Stimulated activated CD4-positive, alpha-beta T cell treated with anti-CD3 and anti-CD28 coated beads, Interleukin-1b, Interleukin-23, amount 100 ng/mL, for 1 hour (primary cell): ENCODE results near the gene WDCP.
"Not testable (repeated sequence)": the region's sequence is repeated elsewhere in the genome, so short reads cannot be mapped to it uniquely, and the experiment has no call there.

Experiments used
- DNase-seq, 2 donors: peaks; one replicate each; pipeline ENCODE4 v3.0.0-alpha.2; 2020; ENCODE audit warnings: low read depth in 2 of 2

Gene WDCP, protein sequence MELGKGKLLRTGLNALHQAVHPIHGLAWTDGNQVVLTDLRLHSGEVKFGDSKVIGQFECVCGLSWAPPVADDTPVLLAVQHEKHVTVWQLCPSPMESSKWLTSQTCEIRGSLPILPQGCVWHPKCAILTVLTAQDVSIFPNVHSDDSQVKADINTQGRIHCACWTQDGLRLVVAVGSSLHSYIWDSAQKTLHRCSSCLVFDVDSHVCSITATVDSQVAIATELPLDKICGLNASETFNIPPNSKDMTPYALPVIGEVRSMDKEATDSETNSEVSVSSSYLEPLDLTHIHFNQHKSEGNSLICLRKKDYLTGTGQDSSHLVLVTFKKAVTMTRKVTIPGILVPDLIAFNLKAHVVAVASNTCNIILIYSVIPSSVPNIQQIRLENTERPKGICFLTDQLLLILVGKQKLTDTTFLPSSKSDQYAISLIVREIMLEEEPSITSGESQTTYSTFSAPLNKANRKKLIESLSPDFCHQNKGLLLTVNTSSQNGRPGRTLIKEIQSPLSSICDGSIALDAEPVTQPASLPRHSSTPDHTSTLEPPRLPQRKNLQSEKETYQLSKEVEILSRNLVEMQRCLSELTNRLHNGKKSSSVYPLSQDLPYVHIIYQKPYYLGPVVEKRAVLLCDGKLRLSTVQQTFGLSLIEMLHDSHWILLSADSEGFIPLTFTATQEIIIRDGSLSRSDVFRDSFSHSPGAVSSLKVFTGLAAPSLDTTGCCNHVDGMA

GRCh38 chr2:24046930-24047702, at the start of gene WDCP:
Gene WDCP, minus strand, starts transcription at chr2:24047391. Its CDS starts 7,897 bp downstream, at chr2:24039494.
- DNase-seq, result peak; percentile 66 to 80

DNA sequence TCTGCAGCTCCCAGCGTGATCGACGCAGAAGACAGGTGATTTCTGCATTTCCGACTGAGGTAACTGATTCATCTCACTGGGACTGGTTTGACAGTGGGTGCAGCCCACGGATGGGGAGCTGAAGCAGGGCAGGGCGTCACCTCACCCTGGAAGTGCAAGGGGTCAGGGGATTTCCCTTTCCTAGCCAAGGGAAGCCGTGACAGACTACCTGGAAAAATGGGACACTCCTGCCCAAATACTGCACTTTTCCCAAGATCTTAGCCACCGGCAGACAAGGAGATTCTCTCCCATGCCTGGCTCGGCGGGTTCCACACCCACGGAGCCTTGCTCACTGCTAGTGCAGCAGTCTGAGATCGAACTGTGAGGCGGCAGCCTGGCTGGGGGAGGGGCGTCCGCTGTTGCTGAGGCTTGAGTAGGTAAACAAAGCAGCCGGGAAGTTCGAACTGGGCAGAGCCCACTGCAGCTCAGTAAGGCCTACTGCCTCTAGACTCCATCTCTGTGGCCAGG, 48.0 kb upstream of the WDCP start:
- DNase-seq, result not testable (repeated sequence)

DNA sequence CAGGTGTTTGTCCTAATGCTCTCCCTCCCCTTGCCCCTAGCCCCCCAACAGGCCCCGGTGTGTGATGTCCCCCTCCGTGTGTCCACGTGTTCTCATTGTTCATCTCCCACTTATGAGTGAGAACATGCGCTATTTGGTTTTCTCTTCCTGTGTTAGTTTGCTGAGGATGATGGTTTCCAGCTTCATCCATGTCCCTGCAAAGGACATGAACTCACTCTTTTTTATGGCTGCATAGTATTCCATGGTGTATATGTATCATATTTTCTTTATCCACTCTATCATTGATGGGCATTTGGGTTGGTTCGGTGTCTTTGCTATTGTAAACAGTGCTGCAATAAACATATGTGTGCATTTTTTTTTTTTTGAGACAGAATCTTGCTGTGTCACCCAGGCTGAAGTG, 46.1 kb upstream of the WDCP start:
- not testable (repeated sequence) for DNase-seq

DNA sequence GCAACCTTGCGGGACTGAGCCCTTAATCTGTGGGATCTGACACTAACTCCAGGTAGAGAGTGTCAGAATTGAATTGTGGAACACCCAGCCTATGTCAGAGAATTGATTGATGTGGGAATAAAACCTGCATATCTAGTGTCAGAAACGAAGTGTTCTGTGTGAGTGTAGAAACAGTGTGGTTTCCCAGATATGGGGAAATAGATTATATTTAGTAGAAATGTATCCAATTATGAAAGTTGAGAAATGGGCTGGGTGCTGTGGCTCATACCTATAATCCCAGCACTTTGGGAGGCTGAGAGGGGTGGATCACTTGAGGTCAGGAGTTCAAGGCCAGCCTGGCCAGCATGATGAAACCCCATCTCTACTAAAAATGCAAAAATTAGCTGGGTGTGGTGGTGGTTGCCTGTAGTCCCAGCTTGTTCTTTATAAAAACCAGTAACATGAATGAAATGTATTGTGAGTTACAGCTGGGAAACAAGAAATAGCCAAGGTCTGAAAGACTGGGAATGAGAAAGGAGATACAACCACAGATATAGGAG, 41.7 kb upstream of the WDCP start:
- DNase-seq, result no peak

DNA sequence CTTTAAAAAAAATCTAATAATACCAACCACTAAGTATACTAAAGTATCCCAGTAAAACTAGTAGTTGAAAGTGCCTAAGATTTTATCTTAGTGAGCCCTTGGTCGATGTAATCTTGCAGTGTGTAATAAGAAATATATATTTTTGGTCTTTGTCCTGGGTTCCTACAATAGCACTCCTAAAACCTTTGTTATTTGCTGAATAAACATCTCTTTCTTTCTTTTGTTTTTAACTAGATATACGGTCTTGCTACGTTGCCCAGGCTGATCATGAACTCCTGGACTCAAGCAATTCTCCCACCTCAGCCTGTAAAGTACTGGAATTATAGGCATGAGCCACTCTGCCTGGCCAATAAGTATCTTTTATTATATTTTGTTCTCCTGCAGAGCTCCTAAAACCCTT, 39.8 kb upstream of the WDCP start:
- no peak for DNase-seq

DNA sequence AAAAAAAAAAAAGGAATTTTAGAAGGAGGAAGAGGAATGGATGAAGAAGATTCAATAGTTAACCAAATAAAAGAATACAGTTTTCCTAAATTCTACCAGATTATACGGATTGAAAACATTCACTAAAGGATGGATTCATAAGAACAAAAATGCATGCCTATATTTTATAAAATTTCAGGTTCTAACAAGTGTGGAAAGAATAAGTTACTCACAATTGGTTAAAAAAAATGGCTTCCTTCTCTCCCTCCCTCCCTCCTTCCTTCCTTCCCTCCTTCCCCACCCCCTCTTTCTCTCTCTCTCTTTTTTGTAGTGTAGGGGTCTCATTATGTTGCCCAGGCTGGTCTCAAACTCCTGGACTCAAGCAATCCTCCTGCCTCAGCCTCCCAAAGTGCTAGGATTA, 39.0 kb upstream of the WDCP start:
- no peak for DNase-seq

DNA sequence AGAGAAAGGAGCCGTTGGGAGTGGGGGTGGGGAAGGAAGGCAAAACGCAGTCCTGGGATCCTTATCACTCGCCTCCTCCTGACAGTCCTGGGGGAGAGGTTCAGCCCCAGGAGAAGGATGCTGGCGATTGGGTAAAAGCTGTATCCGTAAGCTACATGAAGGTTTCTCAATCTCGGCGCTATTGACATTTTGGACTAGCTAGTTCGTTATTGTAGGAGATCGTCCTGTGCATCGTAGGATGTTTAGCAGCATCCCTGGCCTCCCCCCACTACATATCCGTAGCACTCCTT, 38.0 kb upstream of the WDCP start:
- no peak for DNase-seq

GRCh38 chr2:24084386-24085199, 37.4 kb upstream of the WDCP start, which contains the start of gene TP53I3:
Gene TP53I3, minus strand, starts transcription at chr2:24084834. Its CDS starts 508 bp downstream, at chr2:24084326.
- peak; percentile 51 to 71 for DNase-seq

DNA sequence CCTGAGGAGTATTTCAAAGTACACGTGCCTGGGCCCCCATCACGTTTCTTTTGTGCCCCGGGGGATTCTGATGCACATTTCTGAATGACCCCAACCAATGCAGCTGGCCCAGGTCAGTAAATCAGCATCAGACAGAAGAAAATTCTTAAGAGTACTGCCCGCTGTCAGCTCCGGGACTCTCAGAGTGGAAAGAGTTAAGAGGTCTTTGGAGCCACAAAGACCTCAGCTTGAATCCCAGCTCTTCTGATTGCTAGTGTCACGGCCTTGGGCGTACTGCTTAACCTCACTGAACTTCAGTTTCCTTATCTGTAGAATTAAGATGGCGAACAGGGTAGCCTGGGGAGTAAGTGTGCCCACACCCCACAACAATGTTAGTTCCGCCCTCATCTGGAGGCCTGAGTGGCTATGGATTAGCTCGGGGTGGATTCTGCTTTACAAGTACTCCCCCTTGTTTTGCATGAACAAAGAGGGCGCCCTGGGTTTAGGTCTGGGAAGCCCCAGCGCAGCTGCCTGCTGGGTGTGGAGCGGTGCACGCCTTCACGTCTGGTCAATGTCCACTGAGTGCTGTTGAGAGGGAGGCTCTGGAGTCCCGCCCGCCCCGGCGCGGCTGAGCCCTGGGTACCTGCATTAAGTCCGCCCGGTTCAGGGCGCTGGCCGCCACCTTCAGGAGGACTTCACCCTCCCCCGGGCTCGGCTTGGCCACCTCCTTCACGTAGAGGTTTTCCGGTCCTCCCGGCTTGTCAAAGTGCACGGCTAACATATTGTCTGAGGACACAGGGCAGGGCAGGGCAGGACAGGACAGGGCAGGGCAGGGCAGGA, 36.6 kb upstream of the WDCP start:
- DNase-seq, result peak in 1 of 2 donors; percentile 0

DNA sequence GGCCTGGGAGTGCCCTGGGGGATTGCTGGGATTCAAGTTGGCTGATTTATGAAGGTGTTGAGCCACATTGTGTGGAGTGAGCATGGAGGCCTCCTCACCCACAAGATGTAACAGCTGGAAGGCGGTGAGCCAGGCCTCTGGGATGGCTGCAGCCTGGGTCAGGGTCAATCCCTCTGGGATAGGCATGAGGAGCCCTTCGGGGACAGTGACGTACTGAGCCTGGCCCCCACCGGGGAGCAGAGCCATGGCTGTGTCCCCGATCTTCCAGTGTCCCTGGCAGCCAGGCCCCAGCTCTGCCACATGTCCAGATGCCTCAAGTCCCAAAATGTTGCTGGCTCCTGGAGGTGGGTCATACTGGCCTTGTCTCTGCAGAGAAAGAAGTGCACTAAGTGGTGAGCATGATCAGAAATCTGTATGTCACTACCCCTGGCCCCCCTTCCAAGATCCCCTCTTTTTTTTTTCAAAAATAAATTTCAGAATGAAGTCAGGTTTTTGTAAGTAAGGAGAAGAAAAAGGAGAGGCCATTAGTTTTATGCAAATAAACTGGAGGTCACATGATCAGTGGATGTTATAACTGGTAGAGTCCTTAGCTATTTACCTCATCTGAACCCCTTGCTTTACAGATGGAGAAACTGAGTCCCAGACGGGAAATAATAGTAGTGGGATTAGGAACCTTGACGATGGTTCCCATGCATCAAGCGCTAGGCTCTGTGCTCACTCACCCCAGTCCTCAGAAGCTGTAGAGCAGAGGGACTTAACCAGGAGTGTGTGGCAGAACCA, 35.8 kb upstream of the WDCP start:
- DNase-seq, result no peak

- no peak for DNase-seq
Measured at GRCh38 chr2:24080701-24081100, 33.5 kb upstream of the WDCP start.

DNA sequence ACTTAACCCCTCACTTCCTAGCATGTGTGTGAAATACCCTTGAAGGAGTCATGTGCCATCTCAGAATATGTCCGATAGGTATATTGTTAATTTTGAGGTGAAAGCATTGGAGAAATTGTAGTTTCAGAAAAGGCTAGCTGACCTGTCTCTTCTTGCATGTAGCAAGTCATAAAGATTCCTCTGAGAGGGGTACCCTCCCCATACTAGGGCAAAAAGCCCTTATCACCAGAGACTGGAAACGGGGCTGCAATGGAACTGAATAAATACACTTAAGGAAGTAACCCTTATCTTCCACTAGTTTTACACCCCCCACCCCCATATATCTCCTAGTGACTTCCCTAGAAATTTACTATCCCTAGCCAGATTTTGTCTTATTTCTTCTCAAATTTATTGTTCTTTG, 30.7 kb upstream of the WDCP start:
- DNase-seq, result no peak

DNA sequence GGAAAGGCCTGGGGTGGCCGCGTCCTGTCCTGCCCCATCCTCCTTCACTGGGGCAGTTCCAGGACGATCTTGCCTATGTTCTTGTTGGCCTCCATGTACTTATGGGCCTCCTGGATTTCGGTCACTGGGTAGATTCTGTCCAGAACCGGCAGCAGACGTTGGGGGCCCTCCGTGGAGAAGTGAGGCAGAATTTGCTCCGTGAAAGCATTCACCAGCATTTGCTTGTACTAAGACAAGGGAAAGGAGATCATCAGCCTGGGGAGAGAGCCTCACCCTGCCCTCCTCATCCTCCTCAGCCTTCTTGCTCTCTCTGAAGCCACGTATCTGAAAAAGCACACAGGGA, 30.3 kb upstream of the WDCP start:
- no peak for DNase-seq

DNA sequence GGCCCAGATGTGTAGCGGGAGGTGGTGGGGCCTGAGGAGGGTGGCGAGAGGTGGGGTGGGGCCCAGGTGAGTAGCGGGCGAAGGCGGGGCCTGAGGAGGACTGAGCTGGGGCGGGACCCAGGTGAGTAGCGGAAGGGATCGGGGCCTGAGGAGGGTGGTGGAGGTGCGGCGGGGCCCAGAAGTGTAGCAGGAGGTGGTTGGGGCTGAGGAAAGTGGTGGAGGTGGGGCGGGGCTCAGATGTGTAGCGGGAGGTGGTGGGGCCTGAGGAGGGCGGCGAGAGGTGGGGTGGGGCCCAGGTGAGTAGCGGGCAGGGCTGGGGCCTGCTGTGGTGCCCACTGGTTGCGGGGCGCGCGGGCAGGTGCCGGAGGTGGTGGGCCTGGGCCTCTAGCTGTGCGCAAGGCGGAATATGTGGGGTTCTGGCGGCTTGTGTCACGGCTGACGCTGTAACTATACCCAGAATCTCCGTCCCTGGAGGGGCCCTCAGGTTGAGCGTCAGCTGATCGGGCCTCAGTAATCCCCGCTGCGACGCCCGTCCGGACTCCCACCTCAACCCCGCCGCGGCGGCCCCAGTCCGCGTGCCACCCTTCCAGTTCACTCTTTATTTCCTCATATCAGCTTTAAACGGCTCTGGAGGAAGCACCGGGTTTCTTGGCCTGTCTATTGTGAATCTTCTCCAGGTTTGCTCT, 29.8 kb upstream of the WDCP start:
- no peak for DNase-seq

GRCh38 chr2:24075915-24076848, 29.0 kb upstream of the WDCP start, which contains the start of gene SF3B6:
Gene SF3B6, minus strand, starts transcription at chr2:24076326. Its CDS starts 97 bp downstream, at chr2:24076229.
- peak; percentile 99 for DNase-seq

DNA sequence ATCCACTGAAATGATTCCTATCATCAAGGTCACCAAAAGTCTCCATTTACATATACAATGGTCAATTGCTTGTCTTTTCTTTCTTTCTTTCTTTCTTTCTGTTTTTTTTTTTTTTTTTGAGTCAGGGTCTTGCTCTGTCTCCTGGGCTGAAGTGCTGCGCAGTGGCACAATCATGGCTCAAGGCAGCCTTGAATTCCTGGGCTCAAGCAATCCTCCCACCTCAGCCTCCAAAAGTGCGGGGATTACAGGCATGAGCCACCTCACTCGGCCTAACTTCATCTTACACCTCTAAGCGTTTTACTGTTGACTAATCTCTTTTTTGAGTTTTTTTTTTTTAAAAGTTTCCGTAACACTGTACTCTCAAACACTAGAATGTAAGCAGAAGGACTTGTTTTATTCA, 28.1 kb upstream of the WDCP start:
- no peak for DNase-seq

DNA sequence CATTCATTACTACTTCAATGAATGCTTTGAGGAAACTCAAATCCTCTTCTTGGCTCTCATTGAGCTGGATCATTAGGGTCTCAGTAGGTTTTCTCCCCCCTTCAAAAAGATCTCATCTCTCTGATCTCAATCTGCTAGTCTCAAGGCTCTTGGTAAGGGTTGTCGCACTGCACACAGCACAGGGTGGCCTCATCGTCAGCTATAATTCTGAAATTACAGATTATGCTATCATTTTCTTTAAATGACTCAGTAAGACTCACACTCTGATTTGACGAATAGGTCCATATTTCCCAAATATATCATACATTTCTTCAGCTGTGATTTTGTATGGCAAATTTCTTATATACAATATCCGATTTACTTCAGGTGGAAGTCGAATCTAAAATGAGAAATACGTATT, 26.6 kb upstream of the WDCP start:
- DNase-seq, result no peak

DNA sequence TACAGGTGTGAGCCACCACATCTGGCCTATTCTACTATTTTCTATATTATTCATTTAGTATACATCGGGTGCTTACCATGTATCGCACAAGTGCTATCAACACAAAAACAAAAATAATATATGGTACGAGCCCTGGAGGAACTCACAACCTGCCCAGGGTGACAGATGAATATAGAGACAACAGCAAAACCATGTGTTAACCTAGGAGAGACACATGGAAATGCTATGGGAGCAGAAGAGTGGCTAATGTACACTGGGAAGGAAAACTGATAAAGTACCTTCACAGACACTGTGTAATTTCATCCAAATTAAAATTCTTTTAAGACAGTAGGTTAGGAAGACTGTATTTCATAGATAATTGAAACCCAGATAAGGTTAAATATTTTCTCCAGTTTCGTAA, 25.1 kb upstream of the WDCP start:
- DNase-seq, result no peak
